Adrenal gland (tissue), 19 donors: ENCODE data around the gene TBPL2. TPM values are rescaled to one million over a fixed set of nuclear protein-coding genes. Genes with fewer than 3 reads are reported as not detected.

Experiments used
- DNase-seq, 7 donors: peaks; one replicate each; pipeline ENCODE4 v3.0.0-alpha.2; 2019 to 2020
- H3K27ac ChIP-seq, 5 donors: fragments of 200-600 bp; sonication (generic) in 4 of 5; 1 replicate in 3 of 5; 2 replicates in 2 of 5; pipeline versions ENCODE4 v1.5.1 to v1.8.0; 2016 to 2020; ENCODE audit warnings: mild to moderate bottlenecking in 1 of 5
- H3K27me3 ChIP-seq: fragments of 200-600 bp; 2 replicates; pipeline ENCODE4 v1.8.0; 2021
- H3K36me3 ChIP-seq, 2 donors: fragments of 200-600 bp; replicated peaks in 1 of 2; 1 replicate in 1 of 2; 2 replicates in 1 of 2; pipeline versions ENCODE4 v1.5.1 to v1.8.0; 2018 to 2022
- H3K4me1 ChIP-seq, 2 donors: fragments of 200-600 bp; replicated peaks in 1 of 2; 1 replicate in 1 of 2; 2 replicates in 1 of 2; pipeline versions ENCODE4 v1.5.1 to v1.8.0; 2018 to 2021
- H3K4me3 ChIP-seq, 4 donors: fragments of 200-600 bp; sonication (generic) in 3 of 4; one replicate each; pipeline ENCODE4 v1.5.1; 2016 to 2018
- H3K9me3 ChIP-seq, 3 donors: fragments of 200-600 bp; sonication (generic) in 1 of 3; replicated peaks in 1 of 3; 1 replicate in 2 of 3; 2 replicates in 1 of 3; pipeline versions ENCODE4 v1.5.1 to v1.8.0; 2016 to 2021
- CTCF ChIP-seq, 6 experiments: fragments of 450-650 bp in 4 of 6; fragments of 200-600 bp in 2 of 6; sonication (generic) in 1 of 6; IDR thresholded peaks; 1 replicate in 5 of 6; 2 replicates in 1 of 6; pipeline versions ENCODE4 v1.5.1 to v1.8.0; 2016 to 2021; ENCODE audit warnings: antibody characterized with exemption in 6 of 6, mild to moderate bottlenecking in 2 of 6, moderate library complexity in 1 of 6
- POLR2A ChIP-seq, 2 donors: fragments of 450-650 bp; IDR thresholded peaks; one replicate each; pipeline ENCODE4 v1.6.1; 2017; ENCODE audit warnings: antibody characterized with exemption in 2 of 2, mild to moderate bottlenecking in 2 of 2, moderate library complexity in 1 of 2
- WGBS, 4 donors: extraction: QIAGEN DNeasy Blood & Tissue Kit in 2 of 4; methylation state at CpG; one replicate each; pipeline versions ENCODE4 v1.1.5 to v1.1.7; 2013 to 2017; 5-methylcytosine and 5-hydroxymethylcytosine counted together
- intact Hi-C, 2 donors: fragments of 100-400 bp; cut with DNase I; formaldehyde crosslinking; loops; one replicate each; pipeline versions ENCODE4 v1.14.1 to v1.15.0; 2022 to 2023
- long read RNA-seq, 10 donors: library from polyadenylated mRNA in 3 of 10; unstranded in 2 of 10; stranded (forward) in 1 of 10; transcript quantifications; one replicate each; pipeline ENCODE4 v2.0.0 and lab custom pipeline, GENCODE V29; 2021 to 2026
- polyA plus RNA-seq, 3 donors: library from polyadenylated mRNA; stranded (reverse); fragments of 200-250 nt in 2 of 3; fragments of 350-450 nt in 1 of 3; fragmentation: Illumina TruSeq in 1 of 3; extraction: RNeasy Lipid Tissue Mini Kit (QIAGEN cat#74804) in 1 of 3; gene quantifications; one replicate each; pipeline ENCODE4 v1.2.3, GENCODE V29; 2013 to 2014
- total RNA-seq, 9 donors: library from RNA; depleted of rRNA in 4 of 9; stranded (reverse); fragments of >200 nt in 4 of 9; fragments of 120-200 nt in 1 of 9; fragmentation: NEBNext Ultra II Directional in 1 of 9; extraction: Animal tissue kit (Norgen Biotek cat#: 25700) in 1 of 9; gene quantifications; one replicate each; pipeline versions ENCODE4 v1.1.0 to v1.2.4, GENCODE V29; 2013 to 2023
- donor health status: healthy with polysubstance abuse.
- donor health status: Bipolar disorder and iron deficiency.
- donor health status: DM: yes; HTN: yes; CAD: no.
- donor health status: DM: no; HTN: no; CAD: no.
- donor health status: DM: no; HTN: no; CAD: no.
- donor health status: DM: yes; HTN: yes; CAD: no.

Gene TBPL2
- total RNA-seq (under 1 TPM in 1 of 9 donors, not detected in 8; 0.06 TPM), polyA plus RNA-seq (not detected)
- long read RNA-seq, donor 1 = 0 reads
- long read RNA-seq, donor 2 = 0 reads
- long read RNA-seq, donor 3 = 0 reads
- long read RNA-seq, donor 4 = 0 reads
- long read RNA-seq, donor 5 = 0 reads
- long read RNA-seq, donor 6 = 0 reads
- long read RNA-seq, donor 7 = 0 reads
- long read RNA-seq, donor 8 = 0 reads
- long read RNA-seq, donor 9 = 0 reads
- long read RNA-seq, donor 10 = 0 reads

GRCh38 chr14:55440385-55440784 lies at the start of gene TBPL2:
Gene TBPL2 (minus strand): TSS chr14:55440616. CDS start chr14:55440449, 167 bp downstream.
- TF ChIP-seq CTCF (IDR thresholded peaks at IDR 0.05) (no peak), POLR2A (IDR thresholded peaks at IDR 0.05) (no peak)
- intact Hi-C loops = loop anchor here in 1 of 2 donors (10.0 kb wide), 3 partner anchors 144 to 1034 kb away; partner anchors contain the start of gene KTN1
- H3K27me3 ChIP-seq = peaks cover 5% of the 10 kb centered on the region
- whole genome bisulfite sequencing, 4 donors = 27 to 55% (median 40%) methylated on average over 10 to 29 of the region's 29 CpGs
- H3K36me3 ChIP-seq = no peaks in the 10 kb centered on the region
- no peaks in the 10 kb centered on the region for H3K4me1 ChIP-seq
- no peak for DNase-seq
- no peak within 1 kb of the TSS for H3K27ac ChIP-seq
- no peak within 1 kb of the TSS for H3K4me3 ChIP-seq
- H3K9me3 ChIP-seq = no peaks in the 10 kb centered on the region

DNA sequence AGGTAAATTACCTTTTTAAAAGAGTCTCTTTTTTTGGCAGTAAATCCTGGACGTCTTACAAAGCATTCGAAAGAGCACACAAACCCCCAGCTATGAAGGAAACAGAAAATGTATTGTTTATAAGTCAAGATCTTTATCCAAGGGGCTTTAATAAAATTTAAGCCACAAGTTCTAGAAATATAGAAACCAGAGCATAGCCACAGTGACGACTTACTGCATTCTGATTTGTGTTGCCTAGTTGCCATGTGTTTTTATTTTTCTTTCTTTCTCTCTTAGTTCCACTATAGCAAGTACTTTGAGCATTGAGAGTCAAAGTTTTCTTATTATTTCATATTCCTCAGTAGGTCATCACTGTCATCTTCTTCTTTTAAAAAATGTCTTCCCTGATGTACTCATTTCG lies 47.8 kb upstream of the TBPL2 start:
- intact Hi-C loops = no loop called here
- H3K9me3 ChIP-seq = no peaks in the 10 kb centered on the region
- H3K27ac ChIP-seq = no peak overlapping the region
- WGBS, 4 donors = 52 to 67% (median 59%) methylated on average over 4 of the region's 4 CpGs
- no peaks in the 10 kb centered on the region for H3K36me3 ChIP-seq
- H3K27me3 ChIP-seq = no peaks in the 10 kb centered on the region
- H3K4me3 ChIP-seq = no peak overlapping the region
- no peaks in the 10 kb centered on the region for H3K4me1 ChIP-seq
- TF ChIP-seq POLR2A (IDR thresholded peaks at IDR 0.05) (no peak), CTCF (IDR thresholded peaks at IDR 0.05) (no peak)
- DNase-seq = no peak

DNA sequence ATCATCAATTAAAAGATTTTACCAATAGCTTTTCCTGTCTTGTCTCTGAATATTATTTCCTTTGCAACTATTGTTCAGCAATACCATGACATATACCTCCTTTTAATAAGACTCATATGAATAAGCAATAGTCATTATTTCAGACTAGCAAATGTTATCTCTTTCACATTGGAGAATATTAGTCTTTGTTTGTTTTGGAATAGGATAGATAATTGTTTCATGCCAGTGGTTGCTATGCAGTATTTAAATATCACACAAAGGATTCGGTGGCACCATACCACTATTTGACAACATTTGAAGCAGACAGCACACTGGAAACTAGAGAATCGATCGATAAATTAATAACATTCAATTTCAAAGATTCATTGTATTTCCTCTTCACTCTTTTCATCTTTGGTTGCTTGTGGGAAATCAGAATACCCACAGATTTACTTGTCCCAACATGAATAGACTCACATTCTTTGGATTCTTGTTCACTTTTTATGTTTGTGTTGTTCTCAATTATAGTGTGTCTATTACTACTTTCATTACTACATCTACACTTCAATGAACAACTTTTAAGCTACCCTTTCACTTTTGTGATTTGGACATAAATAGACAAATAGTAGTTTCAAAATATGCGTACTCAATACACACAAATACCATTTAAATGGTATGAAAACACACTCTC lies 42.7 kb upstream of the TBPL2 start:
- Histone ChIP-seq H3K9me3 (no peaks in the 10 kb centered on the region), H3K36me3 (no peaks in the 10 kb centered on the region), H3K27me3 (no peaks in the 10 kb centered on the region), H3K27ac (no peak overlapping the region), H3K4me3 (no peak overlapping the region), H3K4me1 (no peaks in the 10 kb centered on the region)
- WGBS, 4 donors = 76 to 81% (median 78%) methylated on average over 4 of the region's 4 CpGs
- DNase-seq = no peak
- TF ChIP-seq CTCF (IDR thresholded peaks at IDR 0.05) (no peak), POLR2A (IDR thresholded peaks at IDR 0.05) (no peak)
- intact Hi-C loops = no loop called here

DNA sequence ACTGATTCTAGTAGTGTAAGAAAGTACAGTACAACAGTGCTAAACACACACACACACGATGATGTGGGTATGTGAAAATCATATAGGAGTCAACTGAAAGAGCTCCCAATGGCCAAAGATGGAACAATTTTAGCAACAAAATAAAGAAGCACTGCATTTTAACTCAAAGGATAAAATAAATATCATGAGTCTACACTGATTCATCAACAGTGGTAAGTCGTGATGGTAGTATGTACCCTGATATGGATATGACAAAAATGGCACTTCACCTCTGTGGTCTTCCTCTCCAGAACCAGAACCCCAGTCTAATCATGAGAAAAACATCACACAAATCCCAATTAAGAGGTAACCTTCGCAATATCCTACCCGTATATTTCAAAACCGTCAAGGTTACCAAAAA lies 41.4 kb upstream of the TBPL2 start:
- no peaks in the 10 kb centered on the region for H3K27me3 ChIP-seq
- no peak overlapping the region for H3K4me3 ChIP-seq
- H3K4me1 ChIP-seq = no peaks in the 10 kb centered on the region
- intact Hi-C loops = no loop called here
- TF ChIP-seq CTCF (IDR thresholded peaks at IDR 0.05) (no peak), POLR2A (IDR thresholded peaks at IDR 0.05) (no peak)
- 86 to 90% (median 87%) methylated on average over 5 of the region's 5 CpGs for WGBS, 4 donors
- DNase-seq = no peak
- H3K9me3 ChIP-seq = no peaks in the 10 kb centered on the region
- no peak overlapping the region for H3K27ac ChIP-seq
- no peaks in the 10 kb centered on the region for H3K36me3 ChIP-seq
